ENCODE results near the gene SETD7.

DNA sequence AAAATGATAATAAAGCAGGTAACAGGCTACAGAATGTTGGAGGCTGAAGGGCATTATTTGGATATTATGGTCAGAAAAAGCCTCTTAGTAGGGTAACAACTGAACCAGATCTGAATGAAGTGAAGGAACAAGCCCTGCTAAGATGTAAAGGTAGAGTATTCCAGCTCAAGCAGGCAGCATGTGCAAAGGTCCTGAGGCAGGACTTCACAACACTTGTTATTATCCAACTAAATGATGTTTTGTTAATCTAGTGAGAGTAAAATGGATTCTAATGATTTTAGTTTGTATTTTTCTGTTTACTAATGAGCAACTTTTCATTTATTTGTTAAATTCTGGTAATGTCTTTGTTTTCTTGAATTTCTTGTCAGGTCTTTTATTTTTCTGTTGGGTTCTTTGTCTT lies 66.4 kb downstream of the SETD7 start:
- TF ChIP-seq POLR2AphosphoS5 (IDR thresholded peaks at IDR 0.05; ENCODE audit: low read depth, low read length) = no peak
- TF ChIP-seq SIN3A (IDR thresholded peaks at IDR 0.05; ENCODE audit: borderline replicate concordance, insufficient read depth, low read length) = no peak
